SKM-1 (cell line): ENCODE results near the gene ITPRID1.

ENCODE experiments used
- DNase-seq: peaks from one replicate; lab custom pipeline; 2025; ENCODE audit not compliant: unreplicated experiment; lab: John Stamatoyannopoulos, UW

Gene ITPRID1

DNA sequence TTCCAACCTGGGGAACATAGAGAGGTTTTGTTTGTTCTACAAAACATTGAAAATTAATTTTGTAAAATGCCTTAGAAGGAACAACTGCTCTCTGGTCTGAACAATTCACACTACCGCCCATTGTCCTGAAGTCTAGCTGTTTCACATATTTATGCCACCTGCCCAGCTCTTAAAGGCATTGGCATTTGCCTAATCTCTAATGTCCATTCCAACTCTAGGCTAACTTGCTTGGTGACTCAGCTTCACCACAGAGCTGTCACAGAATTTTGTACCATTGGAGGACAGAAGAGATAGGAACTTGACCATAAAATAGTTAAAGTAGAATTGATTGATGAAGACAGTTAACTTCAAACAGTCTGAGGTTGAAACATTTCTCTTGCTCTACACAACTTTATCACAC, 119.6 kb downstream of the ITPRID1 start:
- no peak for DNase-seq

DNA sequence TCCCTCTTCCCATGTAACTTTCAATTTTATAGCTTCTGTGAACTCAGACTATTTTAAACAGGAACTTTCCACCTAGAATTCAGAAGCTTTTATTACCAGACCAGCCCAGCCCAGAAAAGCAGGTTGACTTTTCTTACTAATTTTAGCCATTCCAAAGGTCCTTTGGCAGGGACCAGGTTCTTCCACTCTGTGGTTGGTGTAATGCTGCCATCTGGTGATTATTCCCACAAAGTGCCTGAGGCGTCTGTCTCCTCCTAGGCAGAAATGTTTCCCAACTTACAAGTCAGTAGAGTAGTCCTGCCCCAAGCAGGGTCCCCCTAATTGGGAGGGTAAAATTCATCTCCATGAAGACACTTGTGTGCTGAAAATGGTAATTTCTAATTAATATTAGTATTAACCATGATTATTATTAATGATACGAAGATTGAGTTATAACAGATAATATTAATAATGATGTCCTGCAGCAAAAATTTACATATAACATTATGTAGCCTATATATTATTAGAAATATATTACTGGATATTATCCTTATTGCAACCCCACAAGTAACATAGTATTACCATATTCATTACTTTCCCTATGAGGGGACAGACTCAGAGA, 120.1 kb downstream of the ITPRID1 start:
- no peak for DNase-seq

DNA sequence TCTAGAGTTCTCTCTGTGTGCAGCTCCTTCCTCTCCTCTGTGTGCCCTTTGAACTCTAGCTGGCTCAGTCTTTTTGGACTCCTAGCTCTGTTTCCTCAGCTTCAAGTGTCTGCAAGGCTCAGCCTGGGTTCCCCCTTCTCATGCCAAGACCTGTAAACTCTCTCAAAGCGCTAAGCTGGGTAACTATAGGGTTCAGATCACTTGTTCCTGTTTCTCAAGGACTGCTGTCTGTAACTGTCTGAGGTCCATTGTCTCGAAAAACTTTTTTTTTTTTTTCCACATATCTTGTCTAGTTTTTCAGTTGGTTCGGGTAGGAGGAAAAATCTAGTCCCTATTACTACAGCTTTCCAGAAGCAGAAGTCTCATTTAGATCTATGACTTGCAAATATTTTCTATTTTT, 126.5 kb downstream of the ITPRID1 start:
- DNase-seq, result peak; percentile 36

DNA sequence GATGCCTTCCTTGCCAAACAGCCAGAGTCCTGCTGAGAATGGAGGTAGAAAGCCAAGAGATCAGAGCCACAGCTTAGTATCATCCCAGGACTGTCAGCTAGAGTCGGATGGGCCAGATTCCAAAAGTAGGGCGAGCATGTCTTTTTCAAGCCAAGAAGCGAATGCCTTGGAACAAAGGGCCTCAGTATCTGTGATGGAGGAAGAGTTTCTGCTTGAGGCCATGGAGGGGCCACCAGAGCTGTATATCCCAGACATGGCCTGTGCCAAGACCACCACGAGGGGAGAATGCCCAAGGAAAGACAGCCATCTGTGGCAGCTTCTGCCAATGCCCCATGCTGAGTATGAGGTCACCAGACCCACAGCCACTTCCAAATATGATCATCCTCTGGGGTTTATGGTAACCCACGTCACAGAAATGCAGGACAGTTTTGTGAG, 128.8 kb downstream of the ITPRID1 start:
- DNase-seq, result no peak

DNA sequence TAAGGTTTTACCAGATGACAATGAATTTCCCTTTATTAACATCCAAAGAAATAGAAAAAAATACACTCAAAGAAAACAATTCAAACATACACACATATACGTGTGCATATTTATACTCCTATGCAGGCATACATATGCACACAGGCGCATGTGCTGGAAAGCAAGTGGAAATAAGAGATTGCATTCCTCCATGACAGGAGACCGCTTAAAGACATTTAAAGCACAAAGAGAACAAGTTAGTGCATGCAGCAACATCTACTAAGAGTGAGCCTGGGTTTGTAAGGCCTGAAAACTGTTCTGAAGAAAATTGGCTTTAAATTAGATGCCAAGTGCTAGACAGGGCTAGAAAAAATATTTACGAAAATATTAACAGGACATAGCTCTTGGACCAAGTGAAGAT, 133.1 kb downstream of the ITPRID1 start:
- DNase-seq, result no peak

DNA sequence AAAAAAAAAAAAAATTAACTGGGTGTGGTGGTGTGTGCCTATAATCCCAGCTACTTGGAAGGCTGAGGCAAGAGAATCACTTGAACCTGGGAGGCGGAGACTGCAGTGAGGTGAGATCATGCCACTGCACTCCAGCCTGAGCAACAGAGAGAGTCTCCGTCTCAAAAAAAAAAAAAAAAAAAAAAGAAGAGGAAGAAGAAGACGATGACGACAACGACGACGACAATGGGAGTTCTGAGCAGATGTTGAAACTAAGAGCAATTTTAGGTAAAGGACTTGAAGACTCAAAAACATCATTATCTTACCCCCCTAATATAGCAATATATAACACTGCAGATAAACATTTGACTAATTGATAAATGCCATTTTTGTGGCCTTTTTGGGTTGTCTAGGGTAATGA, 133.6 kb downstream of the ITPRID1 start:
- DNase-seq, result no peak

DNA sequence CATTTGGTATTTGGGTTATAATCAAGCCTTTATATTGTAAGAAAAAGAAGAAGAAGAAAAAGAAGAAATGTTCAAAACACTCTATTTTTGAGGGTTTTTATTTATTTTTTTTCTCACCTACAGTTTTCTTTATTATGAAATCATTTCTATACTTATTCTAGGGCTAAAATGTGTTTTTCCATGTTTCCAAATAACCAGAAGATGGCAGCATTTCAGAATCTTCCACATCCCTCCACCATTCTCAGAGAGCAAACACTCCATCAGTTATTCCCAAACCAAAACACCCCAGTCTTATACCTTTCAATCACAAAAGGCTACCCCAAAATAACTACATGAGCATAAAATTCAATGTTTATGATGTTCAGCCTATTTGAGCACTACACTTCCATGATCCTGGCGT, 134.4 kb downstream of the ITPRID1 start:
- DNase-seq, result no peak

DNA sequence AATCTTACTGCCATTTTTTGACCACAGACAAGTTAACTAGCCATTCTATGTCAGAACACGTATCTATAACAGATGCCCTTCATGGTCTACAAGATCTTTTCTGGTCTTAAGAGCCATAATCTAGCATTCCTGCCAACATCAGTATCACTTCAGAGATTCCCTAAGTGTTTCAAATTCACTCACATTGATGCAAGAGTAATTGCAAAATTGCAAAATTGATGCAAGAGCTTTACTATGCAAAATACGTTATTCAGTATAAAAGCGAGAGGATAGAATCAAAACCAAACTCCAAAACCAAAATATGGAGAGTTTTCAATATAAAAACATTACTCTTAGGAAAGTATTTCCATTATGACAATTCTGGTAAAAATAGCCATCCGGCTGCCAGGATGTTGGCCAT, 135.0 kb downstream of the ITPRID1 start:
- DNase-seq, result no peak

DNA sequence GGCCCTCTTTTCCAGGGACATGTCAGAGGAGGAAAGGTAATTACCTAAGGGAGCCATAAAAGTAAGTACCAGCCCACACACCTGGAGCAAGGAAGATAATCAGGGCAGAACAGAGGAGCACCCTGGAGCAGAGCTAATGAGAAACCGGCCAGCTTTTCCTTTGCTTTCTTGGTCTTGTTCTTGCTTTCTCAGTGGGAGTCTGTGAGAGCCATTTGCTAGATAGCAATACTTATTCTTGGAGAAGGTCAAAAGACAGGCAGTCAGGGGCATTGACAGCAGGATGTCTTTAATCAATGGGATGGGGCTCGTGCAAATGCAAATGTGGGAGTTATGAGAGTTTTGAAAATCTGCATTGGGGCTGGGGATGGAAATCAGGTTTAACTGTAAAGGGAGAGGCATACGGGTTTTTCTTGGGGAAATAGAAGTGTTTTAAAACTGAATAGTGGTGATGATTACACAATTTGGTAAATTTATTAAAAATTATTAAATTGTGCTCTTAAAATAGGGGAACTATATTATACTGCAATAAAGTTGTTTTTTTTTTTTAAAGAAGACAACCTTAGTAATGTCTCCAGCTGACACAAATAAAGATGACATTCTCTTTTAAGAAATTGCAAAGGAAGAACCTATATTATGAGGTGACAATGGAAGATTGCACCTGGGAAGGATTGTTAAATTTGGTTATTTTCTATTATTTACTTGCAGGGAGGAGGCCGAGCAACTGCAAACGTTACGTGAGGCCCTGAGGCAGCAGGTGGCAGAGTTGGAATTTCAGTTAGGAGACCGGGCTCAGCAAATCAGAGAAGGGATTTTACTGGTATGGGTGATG, 137.6 kb downstream of the ITPRID1 start:
- DNase-seq, result no peak

DNA sequence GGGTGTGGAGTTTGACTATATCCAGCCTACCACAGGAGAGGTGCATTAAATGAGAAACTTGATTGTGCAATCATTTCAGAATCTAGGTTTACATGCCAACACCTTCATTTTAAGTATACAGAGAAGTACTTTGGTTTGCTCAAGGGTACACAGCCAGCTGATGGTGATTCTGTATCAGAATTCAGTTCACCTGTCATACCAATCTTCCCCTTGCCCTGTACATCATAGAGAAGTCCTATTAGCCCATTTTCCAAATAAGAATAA, 138.1 kb downstream of the ITPRID1 start:
- DNase-seq, result no peak

DNA sequence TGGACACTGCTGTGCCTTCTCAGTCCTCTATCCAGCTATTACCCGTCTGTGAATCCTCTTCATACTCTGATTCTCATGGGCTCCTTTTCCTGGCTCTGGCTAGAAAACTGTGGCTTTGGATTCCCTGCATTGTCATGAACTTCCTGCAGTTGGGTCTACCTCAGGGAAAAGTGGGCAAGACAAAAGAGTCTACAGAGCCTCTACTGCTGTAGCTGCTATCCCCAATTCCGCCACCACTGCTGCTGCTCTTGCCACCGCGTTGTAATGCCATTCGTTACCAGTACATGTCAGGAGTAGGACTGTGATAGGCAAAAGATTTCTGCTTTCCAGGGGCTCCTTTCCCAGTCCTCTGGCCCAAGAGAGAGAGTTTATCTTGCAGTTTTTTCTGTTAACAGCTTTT, 149.2 kb downstream of the ITPRID1 start:
- no peak for DNase-seq

DNA sequence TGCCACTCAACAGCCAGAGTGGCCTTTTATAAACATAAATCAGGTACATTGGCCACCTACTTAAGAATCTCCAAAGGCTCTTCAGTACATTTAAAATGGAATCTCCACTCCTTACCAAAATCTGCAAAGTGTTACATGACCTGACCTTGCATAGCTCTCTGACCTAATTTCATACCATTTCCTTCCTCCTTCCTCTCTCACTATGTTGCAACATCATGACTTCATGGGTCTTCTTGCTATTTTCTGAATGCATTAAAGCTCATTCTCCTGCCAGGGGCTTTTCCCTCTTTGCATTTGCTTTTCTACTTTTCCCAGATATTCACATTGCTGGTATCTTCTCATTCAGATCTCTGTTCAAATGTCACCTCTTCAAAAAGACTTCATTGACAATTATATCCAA, 151.0 kb downstream of the ITPRID1 start:
- peak; percentile 81 for DNase-seq

DNA sequence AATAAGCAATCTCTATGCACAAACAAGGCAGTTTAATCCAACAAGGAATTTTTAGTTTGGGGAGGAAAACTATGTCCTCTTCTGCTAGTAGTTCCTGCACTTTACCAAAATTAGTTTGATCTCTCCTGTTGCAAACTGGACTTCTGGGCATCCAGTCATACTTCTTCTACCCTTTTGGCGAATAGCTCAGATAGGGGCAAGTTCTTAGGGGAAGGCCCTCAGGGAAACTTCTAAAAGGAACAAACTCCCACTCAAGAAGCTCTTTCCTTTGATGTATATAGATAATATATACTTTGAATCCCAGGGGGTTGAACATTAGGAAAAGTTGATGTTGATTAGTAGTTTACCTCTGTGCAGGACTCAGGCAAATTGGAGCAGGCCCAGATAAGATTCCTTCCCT, 151.7 kb downstream of the ITPRID1 start:
- DNase-seq, result no peak

DNA sequence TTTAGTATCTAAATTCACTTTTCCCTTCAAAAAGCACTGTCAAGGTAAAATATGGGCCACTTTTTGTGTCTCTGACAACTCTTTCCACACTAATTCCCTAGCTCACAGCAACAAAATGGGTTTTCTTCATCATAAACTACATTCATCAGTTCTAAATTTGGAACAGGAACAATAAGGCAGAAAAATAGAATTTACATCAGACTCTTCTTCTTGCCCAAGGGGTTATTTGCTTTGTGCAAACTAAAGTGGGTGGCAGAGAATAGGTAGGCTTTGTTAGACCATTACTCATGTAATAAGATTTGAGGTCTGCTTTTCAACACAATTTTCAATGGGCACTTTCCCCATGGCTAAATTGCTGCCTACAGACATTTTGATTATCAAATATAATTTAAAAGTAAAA, 155.6 kb downstream of the ITPRID1 start:
- DNase-seq, result no peak

DNA sequence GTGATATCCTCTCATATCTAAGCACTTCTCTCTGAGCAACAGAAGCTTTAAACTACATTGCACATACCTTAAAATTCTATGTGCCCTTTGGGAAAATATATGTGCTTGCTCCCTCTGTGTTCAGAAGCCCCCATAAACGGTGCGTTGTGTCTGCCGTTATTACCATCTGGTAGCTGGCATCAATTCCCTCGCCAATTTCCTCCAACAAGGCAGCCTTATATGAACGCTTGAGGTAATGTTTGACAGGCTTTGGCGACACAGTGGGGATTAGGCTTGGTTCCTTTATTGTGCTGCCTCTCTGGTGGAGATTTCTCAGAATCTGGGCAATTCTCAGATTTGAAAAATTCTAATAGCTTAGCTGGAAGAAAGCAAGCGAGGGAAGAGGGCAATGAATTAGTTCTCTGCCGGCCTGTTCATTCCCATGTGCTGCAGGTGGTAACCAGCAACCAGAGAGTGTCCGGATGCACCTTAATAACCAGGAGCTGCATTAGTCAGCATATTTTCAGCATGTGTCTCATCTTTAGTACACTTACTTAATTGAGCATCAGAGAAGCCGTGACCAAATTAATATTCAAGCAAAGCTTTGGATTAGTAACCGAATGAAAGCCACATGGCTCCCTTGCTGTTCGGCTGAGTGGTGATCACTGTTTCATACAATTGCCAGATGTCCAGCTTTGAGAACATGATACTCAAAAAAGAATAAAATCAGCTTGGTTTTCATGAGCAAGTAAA, 165.8 kb downstream of the ITPRID1 start:
- no peak for DNase-seq

DNA sequence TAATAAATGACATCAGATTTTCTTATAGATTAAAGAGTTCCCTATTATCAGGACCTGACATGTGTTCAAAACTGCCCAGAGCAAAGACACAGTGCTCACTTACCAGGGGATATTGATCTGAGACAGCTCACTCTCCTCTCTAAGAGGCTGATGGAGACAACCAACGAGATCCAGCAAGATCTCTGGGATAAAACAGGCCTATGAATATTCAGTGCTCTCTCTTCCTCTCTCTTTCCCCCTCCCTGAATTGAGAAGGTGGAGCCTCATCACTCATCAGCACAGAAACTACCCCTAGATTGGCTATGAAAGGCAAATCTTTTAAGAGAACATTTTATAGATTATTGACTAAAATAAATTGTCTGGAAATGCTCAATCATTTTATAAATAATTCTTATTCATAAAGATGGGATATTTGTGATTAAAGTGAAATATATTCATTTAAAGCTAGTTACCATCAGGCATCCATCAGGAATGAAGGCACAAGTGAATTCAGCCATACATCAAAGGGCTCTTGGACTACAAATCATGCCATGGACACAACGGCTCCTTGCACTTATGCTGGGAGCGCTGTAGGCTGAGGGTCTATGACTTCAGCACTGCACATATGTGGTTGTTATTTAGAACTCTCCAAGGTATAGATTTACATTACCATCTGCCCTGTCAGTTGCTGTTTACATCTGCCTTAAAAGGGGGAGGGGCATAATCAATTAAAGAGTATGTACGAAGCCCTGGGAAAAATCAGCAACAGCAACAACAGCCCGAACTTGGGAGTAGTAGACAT, 169.7 kb downstream of the ITPRID1 start:
- DNase-seq, result no peak

DNA sequence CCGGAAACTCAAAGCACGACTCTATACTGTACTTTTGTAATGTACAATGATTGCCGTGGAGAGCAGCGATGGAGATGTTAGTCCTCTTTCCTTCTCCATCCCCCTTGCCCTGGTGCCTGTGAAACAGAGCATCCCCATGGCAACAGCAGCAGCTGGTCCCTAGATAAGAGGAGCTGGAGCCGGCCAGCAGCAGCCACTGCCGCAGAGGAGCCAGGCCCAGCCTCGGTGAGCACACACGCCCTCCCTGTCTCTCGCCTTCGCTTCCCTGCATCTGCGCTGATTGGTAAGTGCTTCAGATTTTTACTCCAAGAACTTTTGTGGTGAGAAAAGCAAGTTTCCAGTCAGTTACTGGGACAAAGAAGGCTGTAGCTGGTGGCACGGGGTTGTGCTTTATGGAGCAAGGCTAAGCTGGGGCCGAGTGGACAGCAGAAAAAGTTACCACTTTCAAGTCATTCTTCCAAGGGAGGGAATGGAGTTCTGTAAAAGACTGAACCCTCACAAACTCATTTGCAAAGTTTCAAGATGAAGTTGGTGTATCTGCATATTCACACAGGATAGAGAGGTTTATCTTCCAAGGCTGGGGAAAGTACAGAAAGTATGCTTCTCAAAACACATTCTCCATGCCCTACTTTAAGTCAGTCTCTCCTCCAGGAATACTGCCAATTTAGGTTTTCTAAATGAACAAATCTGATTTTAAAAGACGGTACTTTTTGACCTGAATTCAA, 173.3 kb downstream of the ITPRID1 start, which contains the start of gene PPP1R17:
Gene PPP1R17 (plus strand): TSS at position 192 of the 725 bp plus-strand sequence. CDS start 5,227 bp downstream, outside the sequence.
- no peak for DNase-seq

DNA sequence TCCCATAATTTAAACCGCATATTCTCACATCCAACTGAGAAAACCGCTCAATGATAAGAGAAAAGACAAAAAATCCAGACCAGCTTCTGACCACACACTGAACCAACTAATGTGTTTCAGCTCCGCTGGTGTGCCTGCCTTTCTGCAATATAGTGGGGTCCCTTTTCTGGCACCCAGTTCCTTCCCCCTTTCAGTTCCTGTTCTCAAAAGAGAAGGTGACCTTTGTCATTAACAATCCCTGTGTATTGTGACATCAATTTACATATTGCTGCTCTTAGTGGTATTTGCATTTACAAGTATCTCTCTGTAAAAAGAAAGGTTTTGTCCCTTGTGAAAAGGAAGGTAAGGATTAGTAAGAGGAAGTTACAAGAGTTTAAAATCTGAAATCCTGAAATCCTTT, 174.5 kb downstream of the ITPRID1 start:
- DNase-seq, result peak; percentile 85

DNA sequence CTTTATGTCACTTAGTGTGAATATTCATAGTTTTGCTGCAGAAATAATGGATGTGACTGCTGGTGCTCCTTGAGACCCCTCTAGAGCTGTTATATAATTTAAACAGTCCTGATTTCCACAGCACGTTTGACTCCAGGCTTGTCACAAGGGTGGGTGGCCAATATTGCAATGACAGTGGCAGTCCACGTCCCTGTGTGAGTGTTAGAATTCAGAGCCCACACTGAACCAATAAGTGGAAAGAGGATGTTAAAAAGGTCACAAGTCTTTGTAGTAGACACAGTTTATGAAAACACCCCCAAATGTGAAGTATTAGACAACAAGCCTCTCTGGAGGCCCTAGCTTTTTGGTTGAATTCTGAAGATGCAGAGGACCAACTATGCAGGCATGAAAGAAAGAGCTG, 175.1 kb downstream of the ITPRID1 start:
- no peak for DNase-seq

DNA sequence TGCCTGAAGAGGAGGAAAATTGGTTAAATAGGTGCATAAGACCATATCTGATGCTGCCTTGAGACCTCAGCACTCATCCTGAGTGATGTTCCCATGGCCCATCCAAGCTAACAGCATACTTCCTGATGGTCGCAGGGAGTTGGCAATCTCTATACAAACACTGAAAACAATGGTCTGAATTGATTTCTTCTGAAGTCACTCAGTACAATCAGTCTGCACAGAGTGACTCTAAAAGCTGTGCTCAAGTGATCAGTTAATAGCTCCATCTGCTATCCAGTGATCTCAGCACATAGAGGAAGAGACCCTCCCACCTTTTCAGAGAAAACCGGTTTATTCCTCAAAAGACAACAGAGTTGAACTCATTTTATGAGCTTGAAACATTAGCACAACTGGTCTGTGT, 177.0 kb downstream of the ITPRID1 start:
- no peak for DNase-seq

DNA sequence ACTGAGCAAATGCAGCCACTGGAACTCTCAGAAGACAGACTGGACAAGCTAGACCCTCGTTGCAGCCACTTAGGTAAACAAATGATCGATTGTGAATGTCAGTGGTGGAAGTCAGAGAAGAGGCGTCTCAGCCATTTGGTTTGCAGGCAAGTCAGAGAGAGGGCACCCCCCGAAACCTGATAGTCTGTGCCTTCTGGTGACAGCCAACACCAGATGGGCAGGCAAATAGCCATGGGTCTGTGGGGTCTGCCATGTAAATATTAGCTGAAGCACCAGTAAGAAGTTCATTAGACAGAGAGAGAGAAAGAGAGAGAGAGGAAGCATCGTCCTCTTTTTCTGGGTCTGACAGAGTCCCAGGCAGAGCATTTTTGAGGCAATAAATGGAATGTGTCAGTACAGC, 178.6 kb downstream of the ITPRID1 start:
- no peak for DNase-seq
